Skeletal muscle satellite cell (primary cell): Measurements from ENCODE around the gene PID1.

ENCODE experiments used
- H3K27me3 ChIP-seq: 2 replicates; pipeline ENCODE4 v1.7.0; 2013; ENCODE audit warnings: low read length; ENCODE audit not compliant: control insufficient read depth, insufficient read depth
- H3K36me3 ChIP-seq: 2 replicates; pipeline ENCODE4 v1.7.0; 2013; ENCODE audit warnings: mild to moderate bottlenecking, control low read depth, low read length; ENCODE audit not compliant: insufficient read depth
- H3K4me1 ChIP-seq: 2 replicates; pipeline ENCODE4 v1.7.0; 2013; ENCODE audit warnings: low read length; ENCODE audit not compliant: control insufficient read depth, insufficient read depth
- H3K4me2 ChIP-seq: 2 replicates; pipeline ENCODE4 v1.7.0; 2013; ENCODE audit warnings: mild to moderate bottlenecking, low read length
- H3K4me3 ChIP-seq: 2 replicates; pipeline ENCODE4 v1.7.0; 2013; ENCODE audit warnings: low read length
- H3K9ac ChIP-seq: 2 replicates; pipeline ENCODE4 v1.7.0; 2013; ENCODE audit warnings: mild to moderate bottlenecking, low read depth, low read length, moderate library complexity
- H3K9me3 ChIP-seq: replicated peaks from 2 replicates; pipeline ENCODE4 v1.7.0; 2013; ENCODE audit warnings: mild to moderate bottlenecking, control low read depth, low read length

The PID1 gene

DNA sequence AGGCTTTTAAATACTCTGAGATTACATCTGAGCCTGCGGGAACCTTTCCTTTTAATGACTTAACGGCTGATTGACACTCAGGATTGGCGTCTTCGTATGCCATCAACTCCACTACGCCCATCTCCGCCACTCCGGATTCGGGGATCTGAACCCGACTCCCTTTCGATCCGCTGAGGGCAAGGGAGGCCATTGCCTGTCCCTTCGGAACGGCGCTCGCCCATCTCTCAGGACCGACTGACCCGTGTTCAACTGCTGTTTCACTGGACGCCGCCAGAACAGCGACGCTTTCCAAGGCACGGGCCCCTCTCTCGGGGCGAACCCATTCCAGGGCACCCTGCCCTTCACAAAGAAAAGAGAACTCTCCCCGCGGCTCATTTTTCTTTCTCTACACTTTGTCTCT lies 90.4 kb downstream of the PID1 start:
- Histone ChIP-seq H3K4me1 (no peaks in the 10 kb centered on the region), H3K9ac (no peak overlapping the region), H3K4me2 (no peak overlapping the region), H3K27me3 (no peaks in the 10 kb centered on the region), H3K4me3 (no peak overlapping the region), H3K36me3 (no peaks in the 10 kb centered on the region), H3K9me3 (no peaks in the 10 kb centered on the region)

DNA sequence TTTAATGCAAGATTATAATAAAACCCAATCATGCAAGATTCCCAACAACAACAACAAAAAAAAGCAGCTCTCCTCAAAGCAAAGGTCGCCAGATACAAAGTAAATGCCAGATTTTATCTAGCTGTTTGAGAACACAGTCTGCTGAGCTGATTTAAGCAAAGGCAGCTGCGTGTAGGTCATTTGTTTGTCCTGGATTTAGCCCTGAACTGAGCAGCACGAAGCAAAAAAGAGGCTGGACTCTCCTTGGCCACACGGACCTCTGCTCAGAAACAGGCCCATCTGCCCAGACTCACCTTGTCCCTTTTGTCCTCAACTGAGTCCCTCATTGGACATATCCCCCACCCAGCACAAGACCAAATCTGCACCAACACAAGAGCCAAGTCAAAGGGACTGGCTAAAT lies 91.5 kb downstream of the PID1 start:
- Histone ChIP-seq H3K27me3 (no peaks in the 10 kb centered on the region), H3K4me1 (peaks cover 10% of the 10 kb centered on the region), H3K4me2 (no peak overlapping the region), H3K9ac (no peak overlapping the region), H3K9me3 (no peaks in the 10 kb centered on the region), H3K4me3 (no peak overlapping the region), H3K36me3 (no peaks in the 10 kb centered on the region)

DNA sequence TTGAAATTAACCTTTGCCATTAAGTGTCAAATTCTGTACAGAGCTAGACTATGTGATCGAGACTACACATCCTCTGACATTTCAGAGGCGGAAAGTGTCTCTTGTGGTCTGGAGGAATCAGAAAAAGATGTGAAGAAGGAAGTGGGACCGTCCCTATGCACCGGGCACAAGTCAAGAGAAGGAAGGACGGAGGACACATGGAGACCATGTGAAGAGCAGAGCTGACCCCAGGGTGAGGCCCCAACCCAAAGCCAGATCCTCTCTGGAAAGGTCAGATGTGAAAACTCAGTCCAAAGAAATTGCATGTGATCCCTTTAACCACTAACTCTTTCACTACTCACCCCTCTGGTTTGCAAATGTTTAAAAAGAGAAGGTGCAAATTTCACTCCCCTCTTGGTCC lies 92.4 kb downstream of the PID1 start:
- no peaks in the 10 kb centered on the region for H3K9me3 ChIP-seq
- H3K36me3 ChIP-seq: no peaks in the 10 kb centered on the region
- peaks cover 10% of the 10 kb centered on the region for H3K4me1 ChIP-seq
- H3K9ac ChIP-seq: no peak overlapping the region
- H3K27me3 ChIP-seq: no peaks in the 10 kb centered on the region
- no peak overlapping the region for H3K4me2 ChIP-seq
- H3K4me3 ChIP-seq: no peak overlapping the region

DNA sequence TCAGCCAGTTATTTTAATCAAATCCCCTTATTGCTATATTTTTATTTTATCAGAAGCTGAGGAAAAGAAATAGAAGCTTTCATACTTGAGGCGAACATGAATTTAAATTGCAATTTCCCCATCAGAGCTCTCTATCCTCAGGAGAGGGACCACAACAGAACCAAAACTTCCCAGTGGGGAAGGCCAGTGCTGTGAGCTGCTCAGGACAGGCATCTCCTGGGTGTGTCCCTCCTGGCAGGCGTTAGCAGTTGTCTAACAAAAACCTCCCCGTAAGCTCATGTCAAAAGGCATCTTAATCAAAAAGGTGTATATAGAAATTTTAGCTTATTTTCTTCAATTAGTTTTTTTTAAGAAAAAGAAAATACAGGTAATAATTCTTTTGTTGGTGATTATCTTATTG lies 93.0 kb downstream of the PID1 start:
- Histone ChIP-seq H3K4me1 (peaks cover 10% of the 10 kb centered on the region), H3K4me2 (no peak overlapping the region), H3K36me3 (no peaks in the 10 kb centered on the region), H3K27me3 (no peaks in the 10 kb centered on the region), H3K9ac (no peak overlapping the region), H3K4me3 (no peak overlapping the region), H3K9me3 (no peaks in the 10 kb centered on the region)

DNA sequence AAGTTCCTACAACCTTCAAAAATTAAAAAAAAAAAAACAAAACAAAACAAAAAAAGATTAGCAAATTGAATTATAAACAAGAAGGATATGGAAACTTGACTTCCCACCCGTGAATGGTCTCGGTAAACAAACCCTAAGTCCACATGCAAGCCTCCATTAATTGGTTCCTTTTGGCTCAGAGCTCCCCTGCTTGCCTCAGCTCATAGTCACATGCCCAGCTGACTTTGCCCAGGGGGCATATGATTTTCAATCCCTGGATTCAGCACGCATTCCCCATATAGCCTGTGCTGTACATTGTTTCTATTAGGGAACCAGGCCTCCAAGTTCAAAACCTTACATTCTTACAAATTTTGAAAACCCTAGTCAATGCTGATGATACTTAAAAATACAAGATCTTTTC lies 95.0 kb downstream of the PID1 start:
- H3K9me3 ChIP-seq: peaks cover 3% of the 10 kb centered on the region
- no peaks in the 10 kb centered on the region for H3K27me3 ChIP-seq
- H3K9ac ChIP-seq: no peak overlapping the region
- H3K4me3 ChIP-seq: no peak overlapping the region
- peaks cover 10% of the 10 kb centered on the region for H3K4me1 ChIP-seq
- no peaks in the 10 kb centered on the region for H3K36me3 ChIP-seq
- no peak overlapping the region for H3K4me2 ChIP-seq

DNA sequence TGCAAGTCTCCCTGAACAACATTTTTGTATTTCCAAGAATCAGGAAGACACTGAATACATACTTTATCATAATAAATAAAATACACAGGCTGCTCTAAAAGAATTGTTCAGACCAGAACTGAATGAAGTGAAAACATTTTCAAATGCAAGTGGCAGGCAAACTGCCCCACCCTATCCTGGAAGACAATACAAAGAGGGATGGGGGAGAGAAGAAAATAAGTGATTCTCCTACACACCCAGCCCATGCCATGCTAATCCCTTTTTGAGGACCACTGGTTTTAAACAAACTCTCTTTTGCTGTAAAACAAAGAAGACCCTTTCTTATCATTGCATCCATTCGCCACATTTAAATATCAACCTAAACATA lies 95.6 kb downstream of the PID1 start:
- peaks cover 10% of the 10 kb centered on the region for H3K4me1 ChIP-seq
- H3K4me2 ChIP-seq: no peak overlapping the region
- no peaks in the 10 kb centered on the region for H3K27me3 ChIP-seq
- no peak overlapping the region for H3K4me3 ChIP-seq
- H3K9me3 ChIP-seq: peaks cover 3% of the 10 kb centered on the region
- no peaks in the 10 kb centered on the region for H3K36me3 ChIP-seq
- H3K9ac ChIP-seq: no peak overlapping the region

DNA sequence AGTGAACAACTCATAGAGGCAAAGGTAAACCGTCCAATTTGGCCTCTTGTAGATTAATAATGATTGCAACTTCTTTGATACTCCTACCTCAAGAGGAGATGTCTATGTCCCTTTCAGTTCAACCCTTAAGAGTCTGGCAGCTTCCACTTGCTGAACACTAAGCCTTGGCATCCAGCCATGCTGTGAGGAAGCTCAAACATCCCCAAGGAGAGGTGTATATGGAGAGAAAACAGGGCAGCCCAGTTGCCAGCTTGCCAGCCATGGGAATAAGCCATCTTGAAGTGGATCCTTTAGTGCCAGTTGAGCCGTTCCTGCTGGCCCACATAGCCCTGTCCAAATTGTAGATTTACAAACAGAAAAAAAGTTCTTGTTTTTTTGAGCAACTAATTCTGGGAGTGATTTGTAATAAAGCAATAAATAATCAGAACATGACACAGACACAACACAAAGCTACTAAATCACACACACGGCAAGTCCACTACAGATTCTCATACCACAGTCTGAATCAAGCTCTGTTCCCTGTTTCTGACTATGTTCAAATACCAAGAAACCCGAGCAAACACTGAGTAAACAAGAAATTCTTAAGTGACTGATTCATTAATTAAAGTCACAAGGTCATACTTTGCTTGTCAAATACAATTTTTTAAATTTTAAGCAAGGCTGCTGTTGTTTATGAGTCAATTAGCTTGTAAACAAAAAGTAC lies 96.1 kb downstream of the PID1 start:
- no peaks in the 10 kb centered on the region for H3K27me3 ChIP-seq
- peaks cover 3% of the 10 kb centered on the region for H3K9me3 ChIP-seq
- no peak overlapping the region for H3K9ac ChIP-seq
- peak overlapping the region; percentile 40 for H3K4me2 ChIP-seq
- H3K4me3 ChIP-seq: no peak overlapping the region
- peaks cover 10% of the 10 kb centered on the region for H3K4me1 ChIP-seq
- H3K36me3 ChIP-seq: no peaks in the 10 kb centered on the region

DNA sequence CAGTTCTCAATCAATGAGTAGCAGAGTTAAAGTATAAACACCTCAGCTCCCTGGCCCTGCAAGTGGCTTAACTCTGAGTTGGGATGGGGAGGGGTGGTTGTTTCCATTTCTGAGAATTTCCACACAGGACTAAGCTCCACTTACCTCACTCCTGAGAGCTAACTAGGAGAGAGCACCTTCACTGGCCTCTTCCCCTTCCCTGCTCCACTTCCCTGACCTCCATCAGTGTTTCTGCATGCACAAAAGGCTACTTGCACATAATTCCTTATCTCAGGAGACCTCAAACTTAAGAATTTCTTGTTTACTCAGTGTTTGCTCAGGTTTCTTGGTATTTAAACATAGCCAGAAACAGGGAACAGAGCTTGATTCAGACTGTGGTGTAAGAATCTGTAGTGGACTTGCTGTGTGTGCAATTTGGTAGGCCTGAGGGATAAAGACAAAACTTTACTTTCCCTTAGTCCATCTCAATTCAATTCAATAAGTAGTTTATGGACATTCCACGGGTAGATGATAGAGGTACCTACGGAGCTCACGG lies 97.2 kb downstream of the PID1 start:
- Histone ChIP-seq H3K4me3 (no peak overlapping the region), H3K27me3 (no peaks in the 10 kb centered on the region), H3K4me1 (peaks cover 10% of the 10 kb centered on the region), H3K9me3 (peaks cover 3% of the 10 kb centered on the region), H3K9ac (no peak overlapping the region), H3K4me2 (no peak overlapping the region), H3K36me3 (no peaks in the 10 kb centered on the region)

DNA sequence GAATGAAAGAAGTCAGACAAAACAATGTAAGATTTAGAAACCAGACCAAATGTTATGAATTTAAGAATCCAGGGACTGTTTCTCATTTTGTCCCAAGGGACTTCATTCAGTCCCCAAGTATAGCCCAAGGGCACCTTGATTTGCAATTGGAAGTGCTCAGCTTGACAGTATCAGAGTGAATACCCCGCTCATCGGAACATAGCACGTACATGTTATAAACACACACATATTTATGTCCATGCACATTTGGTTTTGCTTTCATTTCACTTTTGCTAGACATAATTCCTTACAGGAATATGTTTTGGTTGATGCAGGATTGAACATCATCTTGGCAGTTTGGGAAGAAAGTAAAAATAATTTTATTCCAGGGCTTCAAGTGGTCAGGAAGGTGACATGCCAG lies 100.2 kb downstream of the PID1 start:
- H3K4me3 ChIP-seq: no peak overlapping the region
- no peaks in the 10 kb centered on the region for H3K36me3 ChIP-seq
- no peaks in the 10 kb centered on the region for H3K27me3 ChIP-seq
- peaks cover 10% of the 10 kb centered on the region for H3K4me1 ChIP-seq
- H3K4me2 ChIP-seq: no peak overlapping the region
- no peak overlapping the region for H3K9ac ChIP-seq
- H3K9me3 ChIP-seq: peaks cover 3% of the 10 kb centered on the region

DNA sequence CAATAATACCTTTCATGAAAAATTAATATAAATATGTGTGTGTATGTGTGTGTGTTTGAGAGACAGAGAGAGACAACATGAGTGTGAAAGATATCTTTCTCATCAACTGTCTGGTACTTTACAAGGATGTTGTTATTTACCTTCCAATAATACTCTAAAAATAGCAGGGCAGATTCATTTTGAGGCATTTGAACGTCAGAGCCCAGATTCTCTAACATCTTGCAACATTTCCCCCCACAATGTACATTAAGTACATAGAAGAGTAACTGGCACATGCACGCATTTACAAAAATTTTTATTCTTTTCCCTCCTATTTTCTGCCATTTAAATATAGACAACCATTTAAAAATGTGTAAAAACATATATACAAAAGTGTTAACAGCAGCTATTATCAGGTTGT lies 100.9 kb downstream of the PID1 start:
- H3K27me3 ChIP-seq: no peaks in the 10 kb centered on the region
- H3K4me3 ChIP-seq: no peak overlapping the region
- peaks cover 5% of the 10 kb centered on the region for H3K4me1 ChIP-seq
- no peak overlapping the region for H3K4me2 ChIP-seq
- no peaks in the 10 kb centered on the region for H3K36me3 ChIP-seq
- H3K9me3 ChIP-seq: peaks cover 3% of the 10 kb centered on the region
- H3K9ac ChIP-seq: no peak overlapping the region

DNA sequence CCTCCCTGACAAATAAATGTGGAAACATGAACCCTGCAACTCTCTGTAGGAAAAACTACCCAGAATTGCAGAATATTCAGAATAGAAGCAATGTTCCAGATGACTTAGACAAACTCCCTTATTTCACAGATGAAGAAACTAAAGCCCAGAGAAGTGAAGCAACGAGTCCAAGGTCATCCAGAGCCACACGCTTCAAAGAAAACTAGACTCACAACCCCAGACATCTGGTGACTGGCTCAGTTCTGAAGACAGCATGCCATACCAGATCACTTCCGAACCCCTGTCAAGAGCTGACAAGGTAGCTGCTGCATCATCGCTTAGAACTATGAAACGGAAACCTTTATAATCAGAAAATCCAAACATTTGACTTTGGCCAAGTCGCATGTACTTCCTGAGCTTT lies 101.3 kb downstream of the PID1 start:
- Histone ChIP-seq H3K4me3 (no peak overlapping the region), H3K4me2 (no peak overlapping the region), H3K9ac (no peak overlapping the region), H3K4me1 (peaks cover 1% of the 10 kb centered on the region), H3K27me3 (no peaks in the 10 kb centered on the region), H3K36me3 (no peaks in the 10 kb centered on the region), H3K9me3 (peaks cover 3% of the 10 kb centered on the region)

DNA sequence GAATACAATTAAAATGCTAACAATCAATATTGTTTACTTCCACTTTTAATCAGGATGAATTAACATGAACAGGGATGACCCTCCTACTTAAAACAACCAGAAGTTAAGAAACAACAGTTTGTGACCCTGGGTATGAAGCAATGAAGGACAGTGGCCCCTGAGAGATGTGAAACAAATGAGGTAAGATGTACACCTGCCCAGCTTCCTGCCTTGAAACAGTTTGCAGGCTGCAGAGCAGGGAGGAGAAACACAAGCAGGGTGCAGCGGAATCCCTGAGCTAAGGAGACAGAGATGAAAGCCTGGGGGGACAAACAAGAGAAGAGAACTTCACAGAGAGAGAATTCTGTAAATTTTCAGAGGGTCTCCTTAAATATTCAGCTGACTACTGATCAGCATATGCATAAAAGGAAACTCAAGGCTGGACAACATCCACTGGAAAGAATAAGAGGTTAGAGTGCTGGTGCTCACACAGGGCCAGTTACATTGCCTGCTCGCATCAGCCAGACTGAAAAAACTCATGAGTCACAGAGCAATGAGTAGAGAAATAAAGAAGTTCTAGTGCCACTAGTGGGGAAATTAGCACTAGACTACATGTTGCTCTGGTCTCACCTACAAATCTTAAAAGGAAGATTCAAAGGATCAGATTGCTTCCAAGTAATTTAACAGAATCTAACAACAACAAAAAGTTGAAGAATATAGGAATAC lies 106.4 kb downstream of the PID1 start:
- H3K9me3 ChIP-seq: no peaks in the 10 kb centered on the region
- H3K27me3 ChIP-seq: no peaks in the 10 kb centered on the region
- H3K9ac ChIP-seq: no peak overlapping the region
- H3K4me3 ChIP-seq: no peak overlapping the region
- no peak overlapping the region for H3K4me2 ChIP-seq
- H3K4me1 ChIP-seq: no peaks in the 10 kb centered on the region
- H3K36me3 ChIP-seq: no peaks in the 10 kb centered on the region
